Umbilical cord (tissue), 2 donors: ENCODE data around the gene SOX6. TPM values are rescaled to one million over a fixed set of nuclear protein-coding genes. Genes with fewer than 3 reads are reported as not detected.
"Not testable (repeated sequence)": the region's sequence is repeated elsewhere in the genome, so short reads cannot be mapped to it uniquely, and the experiment has no call there.

Experiments
- DNase-seq: peaks from one replicate; pipeline ENCODE4 v3.0.0-alpha.2; 2015; ENCODE audit warnings: low spot score
- total RNA-seq: library from RNA; depleted of rRNA; stranded (reverse); fragments of >200 nt; gene quantifications from one replicate; pipeline ENCODE4 v1.2.3, GENCODE V29; 2014; ENCODE audit warnings: low replicate concordance; ENCODE audit not compliant: insufficient read depth

Gene SOX6
- total RNA-seq, 1 donor from 2014 or later = 54.7 TPM

DNA sequence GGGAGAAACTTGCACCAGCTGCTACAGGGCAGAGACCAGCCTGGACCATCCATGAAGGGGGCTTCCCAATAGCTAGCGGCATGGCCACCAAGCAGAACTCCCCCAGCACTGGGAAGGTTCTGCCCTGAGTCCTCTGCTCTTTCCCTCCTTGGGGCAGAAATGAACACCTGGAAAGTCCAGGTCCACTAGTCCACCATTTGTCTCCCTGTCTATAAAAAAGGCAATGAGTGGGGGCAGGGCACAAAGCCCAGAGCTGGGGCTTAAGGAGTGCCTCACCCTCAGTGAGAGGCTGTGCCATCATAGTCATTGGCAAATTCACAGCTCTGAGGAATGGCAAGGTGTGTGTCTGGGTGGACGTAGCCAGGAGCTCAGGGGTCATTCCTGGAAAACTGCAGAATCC is 420.3 kb downstream of the SOX6 start:
- DNase-seq = no peak

DNA sequence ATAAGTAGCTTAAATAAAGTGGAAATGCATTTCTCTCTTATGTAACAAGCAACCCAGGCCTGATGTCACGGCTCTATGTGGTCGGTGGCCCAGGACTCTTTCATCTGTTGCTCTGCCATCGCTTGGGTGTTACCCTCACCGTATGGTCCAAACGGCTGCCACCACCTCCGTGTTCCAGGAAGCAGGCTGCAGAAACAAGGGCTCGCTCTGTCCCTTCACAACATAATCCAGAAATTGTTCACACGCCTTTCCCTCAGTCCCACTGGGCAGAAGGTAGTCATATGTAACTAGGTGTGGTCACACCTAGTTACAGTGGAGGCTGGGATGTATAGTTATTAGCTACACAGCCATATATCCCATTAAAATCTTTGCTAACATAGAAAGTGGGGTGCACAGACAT is 421.0 kb downstream of the SOX6 start:
- no peak for DNase-seq

DNA sequence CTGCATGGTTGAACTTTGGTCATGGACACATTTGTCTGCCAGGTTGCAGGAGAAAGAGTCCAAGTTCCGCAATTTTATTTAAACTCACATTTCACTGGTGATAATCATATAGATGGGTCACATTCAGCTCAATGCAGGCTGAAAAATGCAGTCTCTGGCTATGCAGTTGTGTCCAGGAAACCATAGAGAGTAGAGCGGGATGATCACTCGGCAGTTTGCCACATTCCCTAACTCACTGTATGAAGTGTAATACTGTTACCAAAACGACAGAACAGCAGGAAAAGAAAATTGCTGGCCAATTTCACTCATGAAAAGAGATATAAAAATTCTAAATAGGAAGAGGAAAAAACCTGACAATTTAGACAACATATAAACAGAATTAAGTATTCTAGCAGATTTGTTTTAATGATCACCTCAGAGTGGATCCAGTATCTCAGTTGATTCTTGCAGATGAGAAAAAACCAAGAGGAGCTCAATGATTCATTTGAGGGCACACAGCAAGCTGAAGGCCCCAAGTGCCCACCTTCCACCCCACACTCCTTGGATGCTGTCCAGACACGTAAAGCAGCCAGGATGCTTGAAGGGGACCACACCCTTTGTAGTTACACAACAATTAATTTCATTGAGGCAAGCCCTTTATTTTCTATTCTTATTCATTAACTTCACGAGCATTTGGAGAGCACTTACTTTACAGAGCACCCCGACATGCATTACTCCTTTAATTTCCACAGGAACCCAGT is 422.3 kb downstream of the SOX6 start:
- DNase-seq = no peak

DNA sequence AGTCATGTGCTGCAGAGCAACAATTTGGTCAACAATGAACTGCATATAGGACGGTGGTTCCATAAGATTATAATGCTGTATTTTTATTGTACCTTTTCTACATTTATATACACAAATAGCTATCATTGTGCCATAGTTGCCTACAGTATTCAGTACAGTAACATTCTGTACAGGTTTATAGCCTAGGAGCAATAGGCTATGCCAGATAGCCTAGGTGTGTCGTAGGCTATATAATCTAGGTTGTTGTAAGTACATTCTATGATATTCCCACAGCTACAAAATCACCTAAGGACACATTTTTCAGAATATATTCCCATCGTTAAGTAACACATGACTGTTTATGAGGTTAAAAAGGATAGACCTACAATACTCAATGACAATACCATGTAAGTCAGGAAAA is 423.9 kb downstream of the SOX6 start:
- no peak for DNase-seq

DNA sequence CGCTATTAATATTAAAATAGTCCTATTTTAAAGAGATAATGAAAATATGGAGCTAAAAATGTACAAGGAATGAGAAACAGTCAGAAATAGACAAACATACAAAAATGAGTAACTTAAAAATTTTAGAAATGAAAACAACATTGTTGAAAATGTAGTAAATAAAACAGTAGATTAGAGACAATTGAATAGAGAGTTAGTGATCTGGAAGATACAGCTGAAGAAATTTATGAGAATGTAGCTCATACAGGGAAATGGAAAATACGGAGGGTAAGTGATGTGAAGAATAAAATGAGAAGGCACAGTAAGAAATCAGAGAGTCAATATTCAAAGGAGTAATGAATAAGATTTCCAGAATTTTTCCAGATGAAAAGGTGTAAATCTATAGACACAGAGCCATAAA is 424.8 kb downstream of the SOX6 start:
- DNase-seq = no peak

DNA sequence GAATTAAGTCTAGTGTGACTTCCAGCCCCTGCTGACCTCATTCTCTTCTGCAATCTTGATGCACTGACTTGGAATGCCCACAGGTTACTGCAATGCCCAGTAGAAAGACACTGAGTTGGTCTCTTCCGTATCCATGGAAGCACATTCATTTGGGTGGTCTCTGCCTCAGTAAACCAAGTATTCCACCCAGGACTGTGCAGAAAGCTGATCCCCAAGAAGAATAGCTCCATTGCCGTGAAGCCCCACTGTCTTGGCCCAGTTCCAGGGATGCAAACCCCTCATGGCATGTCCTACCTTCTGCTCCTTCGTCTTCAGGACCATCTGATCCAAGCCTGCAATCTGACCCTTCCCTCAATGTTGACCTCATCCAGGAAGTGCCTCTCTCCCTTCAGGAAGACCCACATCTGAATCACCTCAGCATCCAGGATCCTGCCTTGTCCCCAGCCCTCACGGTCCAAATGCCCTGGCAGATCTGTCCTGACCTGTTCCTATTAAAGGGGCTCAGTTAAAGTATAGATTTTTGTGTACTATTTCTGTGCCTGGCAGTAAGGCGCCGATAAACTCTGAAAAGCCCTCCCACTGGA is 425.8 kb downstream of the SOX6 start:
- no peak for DNase-seq

DNA sequence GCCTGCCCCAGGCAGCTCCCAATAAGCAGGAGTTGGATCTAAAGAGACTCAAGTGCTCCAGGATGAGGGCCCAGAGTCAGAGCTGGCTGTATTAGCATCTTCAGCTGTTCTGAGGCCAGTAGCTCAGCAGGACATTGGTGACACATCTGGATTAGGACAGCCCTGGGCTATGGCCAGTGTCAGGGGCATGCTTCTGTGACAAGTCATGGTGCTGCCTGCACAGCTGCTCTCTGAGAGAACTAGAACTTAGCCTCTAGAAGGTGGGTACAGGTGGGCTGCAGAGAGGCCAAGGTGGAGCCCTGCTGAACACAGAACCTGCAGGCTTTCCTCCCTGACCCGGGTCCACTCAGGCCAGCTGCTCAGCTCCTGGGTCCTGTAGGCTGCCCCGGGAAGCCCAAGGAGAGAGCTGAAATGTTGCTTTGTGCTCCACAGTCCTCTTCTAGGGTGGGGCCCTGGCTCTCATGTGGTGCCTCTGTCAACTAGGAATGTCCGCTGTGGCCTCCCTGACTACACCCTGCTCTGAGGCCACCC is 426.9 kb downstream of the SOX6 start:
- DNase-seq = no peak

DNA sequence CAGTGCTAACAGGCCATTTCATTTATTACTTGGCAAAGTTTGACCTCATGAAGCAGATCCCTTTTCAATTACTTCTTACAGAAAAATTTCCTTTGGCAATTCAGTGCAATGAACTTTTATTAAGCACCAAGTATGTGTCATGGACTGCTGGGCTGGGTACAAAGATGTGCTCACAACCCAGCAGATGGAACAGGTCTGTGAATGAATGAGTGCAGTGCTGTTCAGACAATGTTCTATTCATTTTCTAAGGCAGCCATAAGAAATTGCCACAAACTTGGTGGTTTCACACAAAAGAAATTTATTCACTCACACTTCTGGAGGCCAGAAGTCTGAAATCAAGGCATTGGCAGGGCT is 428.5 kb downstream of the SOX6 start:
- DNase-seq = no peak

DNA sequence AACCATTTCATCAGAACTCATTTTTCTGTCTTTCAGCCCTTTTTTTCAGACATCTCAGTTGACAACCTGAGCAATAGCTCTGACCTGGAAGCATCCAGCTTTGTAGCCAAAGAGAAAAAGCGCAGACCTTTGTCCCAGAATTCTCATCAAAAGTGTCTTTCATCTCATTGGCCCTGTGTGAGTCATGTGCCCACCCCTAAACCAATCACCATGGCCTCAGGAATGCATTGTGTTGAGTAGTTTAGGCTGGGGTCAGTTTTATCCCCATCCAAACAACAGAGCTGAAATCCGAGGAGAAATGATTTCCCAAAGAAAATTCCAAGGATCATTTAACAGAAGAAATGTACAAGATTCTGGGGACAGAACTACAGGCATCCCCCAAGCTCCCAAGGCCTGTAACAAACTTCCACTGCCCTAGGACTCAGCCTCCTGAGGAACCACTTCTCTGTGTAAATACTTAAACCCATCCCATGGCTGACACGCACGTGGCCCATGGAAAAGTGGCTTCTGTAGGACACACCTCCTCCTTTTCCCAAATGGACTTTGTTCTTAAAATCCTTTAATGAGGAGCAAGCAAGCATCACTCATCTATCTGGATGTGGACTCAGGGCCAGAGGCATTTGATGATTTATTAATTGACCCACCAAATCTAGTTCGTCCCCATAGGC is 429.0 kb downstream of the SOX6 start:
- no peak for DNase-seq

DNA sequence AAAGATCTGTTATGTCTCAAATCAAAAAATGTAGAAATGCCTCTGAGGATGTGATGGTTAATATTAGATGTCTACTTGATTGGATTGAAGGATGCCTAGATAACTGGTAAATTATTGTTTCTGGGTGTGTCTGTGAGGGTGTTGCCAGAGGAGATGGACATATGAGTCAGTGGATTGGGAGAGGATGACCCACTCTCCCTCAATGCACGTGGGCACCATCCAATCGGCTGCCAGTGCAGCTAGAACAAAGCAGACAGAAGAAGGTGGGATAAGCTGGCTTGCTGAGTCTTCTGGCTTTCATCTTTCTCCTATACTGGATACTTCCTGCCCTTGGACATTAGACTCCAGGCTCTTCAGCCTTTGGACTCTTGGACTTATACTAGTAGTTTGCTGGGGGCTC is 430.3 kb downstream of the SOX6 start:
- DNase-seq = no peak

DNA sequence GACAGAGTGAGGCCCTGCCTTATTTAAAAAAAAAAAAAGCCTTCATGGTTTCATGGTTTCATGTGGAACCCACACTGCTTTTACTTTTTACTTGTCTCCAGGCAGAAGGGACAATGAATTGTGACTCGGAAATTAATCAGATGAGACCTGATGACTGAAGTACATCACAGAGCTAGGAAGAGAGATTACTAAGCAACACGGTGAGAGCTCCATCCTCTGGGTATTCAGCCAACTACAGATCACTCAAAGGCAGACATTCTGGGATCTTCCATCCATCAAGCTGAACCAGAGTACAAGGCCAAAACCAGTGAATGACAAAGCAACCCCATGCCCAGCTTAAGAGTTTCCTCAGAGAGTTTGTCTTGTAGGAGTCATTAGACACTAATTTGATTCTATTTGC is 433.2 kb downstream of the SOX6 start:
- no peak for DNase-seq

DNA sequence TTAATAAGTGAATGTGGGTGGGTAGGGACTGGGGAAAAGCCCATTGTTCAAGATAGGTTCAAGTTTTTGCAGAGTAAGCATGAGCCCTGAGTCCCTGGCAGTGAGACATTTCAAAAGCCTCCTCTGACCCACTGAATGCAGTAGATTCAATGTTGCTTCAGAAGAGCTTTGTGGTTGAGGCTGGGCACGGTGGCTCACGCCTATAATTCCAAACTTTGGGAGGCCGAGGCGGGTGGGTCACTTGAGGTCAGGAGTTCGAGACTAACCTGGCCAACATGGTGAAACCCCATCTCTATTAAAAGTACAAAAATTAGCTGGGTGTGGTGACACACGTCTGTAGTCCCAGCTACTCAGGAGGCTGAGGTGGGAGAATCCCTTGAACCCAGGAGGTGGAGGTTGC is 433.6 kb downstream of the SOX6 start:
- DNase-seq = not testable (repeated sequence)

DNA sequence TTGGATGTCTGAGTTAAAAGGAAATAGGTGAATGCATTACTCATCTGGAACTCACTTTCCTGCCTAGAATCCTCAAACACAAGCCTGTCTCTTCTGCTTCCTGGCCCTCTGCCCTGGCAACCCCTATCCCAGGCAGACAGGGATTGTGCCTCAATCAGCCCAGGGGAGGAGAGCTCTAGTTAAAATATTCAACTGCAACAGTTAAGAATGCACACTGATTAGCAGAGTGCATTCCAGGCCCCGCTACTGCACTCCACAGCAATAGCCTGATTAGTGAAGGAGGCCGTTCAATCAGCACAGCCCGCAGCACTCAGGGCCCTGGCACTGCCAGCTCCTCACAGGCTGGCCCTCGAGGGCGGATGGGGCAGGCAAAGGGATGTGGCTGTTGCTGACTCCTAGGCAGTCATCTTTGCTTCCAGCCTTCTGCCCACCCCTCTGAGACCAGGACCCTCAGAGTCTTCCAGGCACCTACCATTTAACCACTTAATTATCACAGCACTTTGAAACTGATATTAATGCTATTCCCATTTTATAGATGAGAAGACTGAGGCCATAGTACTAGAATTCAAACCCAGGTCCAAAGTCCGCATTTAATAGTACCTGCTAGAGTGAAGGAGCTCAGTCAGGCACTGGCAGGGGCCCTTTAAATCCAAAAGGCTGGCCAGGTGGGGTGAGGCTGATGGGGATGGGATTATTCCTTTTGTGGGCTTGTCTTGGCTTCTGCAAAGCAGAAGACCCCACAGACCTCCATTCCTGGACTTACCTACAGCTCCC is 435.3 kb downstream of the SOX6 start:
- peak; percentile 58 for DNase-seq

DNA sequence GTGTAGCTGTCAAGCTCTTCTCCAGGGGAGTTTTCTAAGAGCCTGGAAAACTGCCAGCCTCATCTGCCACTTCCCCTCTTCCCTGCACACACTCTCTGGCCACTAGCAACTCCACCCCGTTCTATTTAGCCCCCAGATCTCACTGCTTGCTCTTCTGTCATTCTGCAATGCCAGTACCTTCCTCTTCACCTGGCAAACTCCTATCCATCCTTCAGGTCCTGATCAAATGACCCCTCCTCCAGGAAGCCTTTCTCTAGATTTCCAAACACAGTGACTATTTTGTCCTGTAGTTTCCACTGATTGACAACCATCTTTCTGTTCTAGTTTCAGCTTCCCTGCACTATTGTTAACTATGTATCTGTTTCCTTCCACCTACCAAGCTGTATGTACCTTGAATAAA is 437.7 kb downstream of the SOX6 start:
- DNase-seq = no peak

DNA sequence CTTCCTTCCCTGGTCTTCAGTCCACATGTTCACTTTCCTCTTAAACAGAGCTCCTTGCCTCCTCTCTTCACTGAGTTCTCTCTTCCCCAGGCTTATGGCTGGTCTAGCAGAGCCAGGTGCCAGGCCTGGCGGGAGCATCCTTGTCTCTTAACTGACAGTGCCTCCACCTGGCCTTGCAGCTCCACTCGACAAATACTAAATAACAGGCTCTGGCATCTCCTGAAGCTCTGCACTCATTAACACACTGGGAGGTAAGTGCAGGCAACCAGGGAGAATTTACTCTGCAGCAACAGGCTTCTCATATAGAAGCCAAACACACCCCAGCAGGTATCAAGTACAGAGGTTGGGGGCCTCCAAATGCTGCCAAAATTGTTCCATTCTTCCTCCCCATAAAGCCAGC is 438.1 kb downstream of the SOX6 start:
- DNase-seq = no peak
